K562 (cell line): Measurements from ENCODE around the gene RTBDN. TPM values are rescaled to one million over a fixed set of nuclear protein-coding genes. Genes with fewer than 3 reads are reported as not detected.

Experiments
- ARID3A ChIP-seq: IDR thresholded peaks from 2 replicates; pipeline ENCODE4 v1.6.1; 2012; ENCODE audit warnings: low read depth, low read length, improper control_type of control experiment, borderline replicate concordance
- DACH1 ChIP-seq: fragments of 450-650 bp; IDR thresholded peaks from 2 replicates; pipeline ENCODE4 v1.6.1; 2018; ENCODE audit not compliant: partially characterized antibody
- FOXO4 ChIP-seq: fragments of 450-650 bp; formaldehyde crosslinking; IDR thresholded peaks from 2 replicates; pipeline ENCODE4 v1.4.0; 2020; ENCODE audit warnings: mild to moderate bottlenecking, moderate library complexity
- GTF2E2 ChIP-seq: fragments of 200-800 bp; sonication (Bioruptor generic); IDR thresholded peaks from 2 replicates; pipeline ENCODE4 v1.6.1; 2016; ENCODE audit warnings: missing genetic modification characterization, missing compliant biosample characterization
- RBM34 ChIP-seq: fragments of 200-400 bp; formaldehyde crosslinking; IDR thresholded peaks from 2 replicates; pipeline ENCODE4 v1.6.1; 2018; ENCODE audit warnings: low read length, borderline replicate concordance; ENCODE audit not compliant: insufficient read depth
- SUPT5H ChIP-seq: fragments of 450-650 bp; IDR thresholded peaks from 2 replicates; pipeline ENCODE4 v1.6.1; 2016
- TCF7L2 ChIP-seq: fragments of 150-350 bp; IDR thresholded peaks from 2 replicates; pipeline ENCODE4 v1.6.1; 2016; ENCODE audit warnings: low read depth, mild to moderate bottlenecking, low read length, moderate library complexity
- ZBTB11 ChIP-seq, 3 experiments: fragments of 200-800 bp in 1 of 3; fragments of 250-450 bp in 1 of 3; fragments of 450-650 bp in 1 of 3; sonication (Bioruptor Pico) in 1 of 3; sonication (Bioruptor generic) in 1 of 3; formaldehyde crosslinking in 1 of 3; IDR thresholded peaks; 2 replicates each; pipeline versions ENCODE4 v1.6.1 to v1.8.0; 2016 to 2022; ENCODE audit warnings: mild to moderate bottlenecking in 2 of 3, missing genetic modification characterization in 2 of 3, missing compliant biosample characterization in 1 of 3, moderate library complexity in 1 of 3
- ZNF12 ChIP-seq: sonication (generic); formaldehyde crosslinking; IDR thresholded peaks from 2 replicates; pipeline ENCODE4 v1.4.0; 2020; ENCODE audit warnings: mild to moderate bottlenecking, missing genetic modification reagents
- polyA plus RNA-seq, 8 experiments: library from polyadenylated mRNA; depleted of rRNA in 4 of 8; stranded (reverse) in 5 of 8; unstranded in 3 of 8; fragments of >200 nt; fragmentation: Nextera tagmentation in 2 of 8; fragmentation: Illumina TruSeq in 1 of 8; extraction: Ambion mirVana in 2 of 8; extraction: Trizol in 1 of 8; gene quantifications; 2 replicates each; pipeline versions ENCODE4 v1.2.1 to v1.2.3, GENCODE V29; 2011 to 2014; ENCODE audit warnings: inconsistent platforms in 1 of 8, missing spikeins in 1 of 8
- total RNA-seq, 7 experiments: library from RNA; depleted of rRNA in 6 of 7; stranded (reverse); fragments of >200 nt in 6 of 7; fragmentation: Illumina TruSeq in 2 of 7; extraction: Trizol in 2 of 7; gene quantifications; 2 replicates each; pipeline versions ENCODE4 v1.2.1 to v1.2.3, GENCODE V29; 2011 to 2021; ENCODE audit warnings: low replicate concordance in 1 of 7

RTBDN gene
- total and polyA plus RNA-seq, 9 of the 15 experiments (the other 6 are each of a cell fraction or from before 2014, with no cell fraction given) = 0.20 to 2.3 (median 0.72) TPM; not detected in 1

- TF ChIP-seq SUPT5H (no peak), GTF2E2 (tag) (no peak), FOXO4 (CRISPR knock-in tag) (no peak), ARID3A (no peak), RBM34 (no peak), DACH1 (no peak), ZNF12 (no peak; the same call in 1 of the 2 replicates), TCF7L2 (no peak), ZBTB11 (CRISPR knock-in tag; IDR thresholded peaks at IDR 0.05) (0 out of 6 replicates have a peak, but pooled peaks of 1 of the 3 experiments have one; percentile 28)
These were observed 31.9 kb downstream of the RTBDN start (continued) for GRCh38 chr19:12802267-12803106.
